Astrocyte (in vitro differentiated cells and primary cell): ENCODE data around the gene SP4. TPM values are rescaled to one million over a fixed set of nuclear protein-coding genes. Genes with fewer than 3 reads are reported as not detected.

Source experiments
- DNase-seq: peaks from one replicate; pipeline ENCODE4 v3.0.0-alpha.2; 2010; ENCODE audit warnings: low read depth
- FAIRE-seq: peaks from 2 replicates; lab custom pipeline; 2011; peaks lifted over from hg19 to GRCh38; lab: Jason Lieb, UNC
- H2AFZ ChIP-seq: 2 replicates; pipeline ENCODE4 v1.6.0; 2012; ENCODE audit warnings: low read depth, low read length, inconsistent platforms
- H3K27ac ChIP-seq: 2 replicates; pipeline ENCODE4 v1.5.1; 2011; ENCODE audit warnings: low read depth, low read length, inconsistent platforms
- H3K27me3 ChIP-seq: 2 replicates; pipeline ENCODE4 v1.6.0; 2011; ENCODE audit warnings: low read length, inconsistent platforms; ENCODE audit not compliant: insufficient read depth
- H3K36me3 ChIP-seq: 2 replicates; pipeline ENCODE4 v1.5.1; 2011; ENCODE audit warnings: low read length, inconsistent platforms; ENCODE audit not compliant: insufficient read depth
- H3K4me1 ChIP-seq: 2 replicates; pipeline ENCODE4 v1.5.1; 2011; ENCODE audit warnings: low read length, inconsistent platforms; ENCODE audit not compliant: insufficient read depth
- H3K4me2 ChIP-seq: 2 replicates; pipeline ENCODE4 v1.6.0; 2012; ENCODE audit warnings: low read length, inconsistent platforms
- H3K4me3 ChIP-seq: 2 replicates; pipeline ENCODE4 v1.5.1; 2011; ENCODE audit warnings: low read depth, mild to moderate bottlenecking, low read length, inconsistent platforms; ENCODE audit not compliant: insufficient read depth
- H3K79me2 ChIP-seq: 2 replicates; pipeline ENCODE4 v1.6.0; 2012; ENCODE audit warnings: mild to moderate bottlenecking, low read length, inconsistent platforms; ENCODE audit not compliant: insufficient read depth
- H3K9ac ChIP-seq: 2 replicates; pipeline ENCODE4 v1.6.0; 2012; ENCODE audit warnings: mild to moderate bottlenecking, low read length, inconsistent platforms
- H3K9me3 ChIP-seq: 2 replicates; pipeline ENCODE4 v1.5.1; 2012; ENCODE audit warnings: low read depth, mild to moderate bottlenecking, low read length, inconsistent platforms; ENCODE audit not compliant: insufficient read depth
- H4K20me1 ChIP-seq: 2 replicates; pipeline ENCODE4 v1.6.0; 2012; ENCODE audit warnings: low read length, inconsistent platforms; ENCODE audit not compliant: insufficient read depth
- H3K27ac Mint-ChIP-seq: one replicate; pipeline ENCODE4 v1.8.0; 2021; ENCODE audit warnings: mild to moderate bottlenecking, mixed read lengths; ENCODE audit not compliant: unreplicated experiment
- H3K27me3 Mint-ChIP-seq: one replicate; pipeline ENCODE4 v1.8.0; 2021; ENCODE audit warnings: low read depth, mixed read lengths; ENCODE audit not compliant: unreplicated experiment
- H3K36me3 Mint-ChIP-seq: one replicate; pipeline ENCODE4 v1.8.0; 2021; ENCODE audit warnings: low read depth, mixed read lengths; ENCODE audit not compliant: unreplicated experiment
- H3K4me1 Mint-ChIP-seq: one replicate; pipeline ENCODE4 v1.8.0; 2021; ENCODE audit warnings: low read depth, mixed read lengths; ENCODE audit not compliant: unreplicated experiment
- H3K4me3 Mint-ChIP-seq: one replicate; pipeline ENCODE4 v1.8.0; 2021; ENCODE audit warnings: mild to moderate bottlenecking, moderate library complexity, mixed read lengths; ENCODE audit not compliant: unreplicated experiment
- H3K9me3 Mint-ChIP-seq: one replicate; pipeline ENCODE4 v1.8.0; 2021; ENCODE audit warnings: mild to moderate bottlenecking, mixed read lengths; ENCODE audit not compliant: unreplicated experiment
- CTCF ChIP-seq: IDR thresholded peaks from 2 replicates; pipeline ENCODE4 v1.5.1; 2011; ENCODE audit warnings: low read depth, mild to moderate bottlenecking, inconsistent platforms, low read length, moderate library complexity; ENCODE audit not compliant: insufficient read depth
- EZH2 ChIP-seq: IDR thresholded peaks from 2 replicates; pipeline ENCODE4 v1.6.1; 2012; ENCODE audit warnings: mild to moderate bottlenecking, low read length, inconsistent platforms; ENCODE audit not compliant: insufficient read depth
- total RNA-seq: library from RNA; stranded (reverse); gene quantifications from 2 replicates; pipeline ENCODE4 v1.2.1, GENCODE V29; 2021

SP4 gene
- total RNA-seq, 1 donor from 2014 or later, result 3.8 TPM

- no peaks in the 10 kb centered on the region for H3K79me2 ChIP-seq
- H3K36me3 Mint-ChIP-seq, result no peaks in the 10 kb centered on the region
- no peak overlapping the region for H3K4me3 ChIP-seq
- no peak for TF ChIP-seq EZH2
- no peak for TF ChIP-seq CTCF
- no peak overlapping the region for H3K27ac Mint-ChIP-seq
- H3K27ac ChIP-seq, result no peak overlapping the region
- no peaks in the 10 kb centered on the region for H3K9me3 Mint-ChIP-seq
- no peaks in the 10 kb centered on the region for H3K36me3 ChIP-seq
- DNase-seq, result no peak
- no peaks in the 10 kb centered on the region for H3K27me3 Mint-ChIP-seq
- H3K4me3 Mint-ChIP-seq, result no peak overlapping the region
- H3K4me1 ChIP-seq, result no peaks in the 10 kb centered on the region
- no peaks in the 10 kb centered on the region for H3K27me3 ChIP-seq
- FAIRE-seq, result no peak
- no peak overlapping the region for H3K4me2 ChIP-seq
- no peak overlapping the region for H2AFZ ChIP-seq
- H3K9me3 ChIP-seq, result no peaks in the 10 kb centered on the region
- no peaks in the 10 kb centered on the region for H3K4me1 Mint-ChIP-seq
- no peak overlapping the region for H3K9ac ChIP-seq
- no peaks in the 10 kb centered on the region for H4K20me1 ChIP-seq
Measured at GRCh38 chr7:21472029-21472428, 44.1 kb downstream of the SP4 start.

GRCh38 chr7:21476429-21476828, 48.5 kb downstream of the SP4 start:
- Histone ChIP-seq H2AFZ (no peak overlapping the region), H3K4me3 (no peak overlapping the region), H3K9ac (no peak overlapping the region), H3K36me3 (no peaks in the 10 kb centered on the region), H4K20me1 (no peaks in the 10 kb centered on the region), H3K4me1 (no peaks in the 10 kb centered on the region), H3K9me3 (no peaks in the 10 kb centered on the region), H3K79me2 (no peaks in the 10 kb centered on the region), H3K27me3 (no peaks in the 10 kb centered on the region), H3K4me2 (no peak overlapping the region), H3K27ac (no peak overlapping the region)
- FAIRE-seq (no peak), DNase-seq (no peak)
- no peaks in the 10 kb centered on the region for H3K27me3 Mint-ChIP-seq
- no peak overlapping the region for H3K4me3 Mint-ChIP-seq
- no peaks in the 10 kb centered on the region for H3K36me3 Mint-ChIP-seq
- H3K27ac Mint-ChIP-seq, result no peak overlapping the region
- TF ChIP-seq EZH2 (no peak), CTCF (no peak)
- H3K9me3 Mint-ChIP-seq, result no peaks in the 10 kb centered on the region
- H3K4me1 Mint-ChIP-seq, result no peaks in the 10 kb centered on the region

- Mint-ChIP-seq H3K4me1 (no peaks in the 10 kb centered on the region), H3K27me3 (no peaks in the 10 kb centered on the region), H3K9me3 (no peaks in the 10 kb centered on the region), H3K36me3 (no peaks in the 10 kb centered on the region), H3K4me3 (no peak overlapping the region), H3K27ac (no peak overlapping the region)
- TF ChIP-seq EZH2 (no peak), CTCF (no peak)
- Histone ChIP-seq H3K36me3 (no peaks in the 10 kb centered on the region), H3K79me2 (no peaks in the 10 kb centered on the region), H4K20me1 (no peaks in the 10 kb centered on the region), H3K4me2 (no peak overlapping the region), H2AFZ (no peak overlapping the region), H3K9me3 (no peaks in the 10 kb centered on the region), H3K27ac (no peak overlapping the region), H3K9ac (no peak overlapping the region), H3K4me3 (no peak overlapping the region), H3K4me1 (no peaks in the 10 kb centered on the region), H3K27me3 (no peaks in the 10 kb centered on the region)
- DNase-seq, result no peak
- no peak for FAIRE-seq
Measured at GRCh38 chr7:21480693-21481403, 53.0 kb downstream of the SP4 start.
